GM11168 (cell line): ENCODE data around the gene PIGR.

ENCODE experiments used
- in situ Hi-C: fragments of 300-500 bp; cut with MboI; formaldehyde crosslinking; loops from one replicate; pipeline ENCODE4 v1.12.0; 2022; ENCODE audit warnings: low sequenced_read_pairs; ENCODE audit not compliant: unreplicated experiment

Gene PIGR

DNA sequence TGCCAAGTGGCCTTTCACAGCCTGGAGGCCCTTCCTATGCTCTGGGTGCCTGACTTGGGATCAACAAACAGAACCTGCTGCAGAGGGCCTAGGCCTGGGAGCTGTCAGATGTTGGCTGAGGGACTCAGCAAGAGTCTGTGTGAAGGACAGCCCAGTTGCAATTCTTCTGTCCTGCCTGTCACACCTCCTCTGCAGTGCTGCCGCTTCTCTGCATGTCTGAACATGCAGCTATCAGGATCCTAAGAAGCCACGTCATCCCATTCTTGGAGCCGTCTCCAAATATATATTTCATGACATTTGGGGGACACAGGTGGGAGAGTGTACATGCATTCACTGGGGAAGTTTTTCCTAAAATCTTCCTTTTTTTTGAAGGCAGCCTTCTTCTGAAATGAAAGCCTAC is 15.4 kb upstream of the PIGR start:
- in situ Hi-C loops, result no loop called here

DNA sequence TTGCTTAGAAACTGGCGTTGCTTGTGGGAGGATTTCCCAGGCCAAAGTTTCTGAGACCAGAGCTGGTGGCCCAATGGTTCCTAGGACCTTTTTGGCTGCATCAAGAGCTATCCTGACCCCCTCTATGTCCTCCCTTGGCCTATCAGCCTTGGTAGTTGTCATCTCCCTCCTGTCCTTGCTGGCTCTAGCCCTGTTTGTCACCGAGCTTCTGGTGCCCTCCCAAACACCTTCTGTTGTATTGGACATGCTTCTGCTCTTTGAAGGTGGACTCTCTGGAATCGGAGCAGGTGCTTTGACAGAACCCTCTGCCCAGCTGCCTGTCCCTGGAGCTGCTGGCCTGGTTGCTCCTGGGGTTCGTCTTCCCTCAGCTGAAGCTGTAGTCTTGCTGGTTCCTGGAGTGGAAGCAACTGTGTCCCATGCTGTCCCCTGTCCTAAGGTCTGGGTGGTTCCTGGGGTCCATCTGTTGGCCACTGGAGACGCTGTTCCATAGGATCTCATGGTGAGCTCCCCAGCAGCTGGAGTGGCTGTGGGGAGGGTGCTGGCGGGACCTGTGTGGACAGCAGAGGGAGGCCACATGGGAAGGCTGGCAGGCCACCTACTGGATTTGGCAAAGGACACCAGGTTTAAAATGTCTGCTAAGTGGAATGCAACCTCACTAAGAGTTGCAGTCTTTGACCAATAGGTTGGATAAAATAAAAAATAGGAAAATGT is 14.6 kb upstream of the PIGR start:
- in situ Hi-C loops, result no loop called here

DNA sequence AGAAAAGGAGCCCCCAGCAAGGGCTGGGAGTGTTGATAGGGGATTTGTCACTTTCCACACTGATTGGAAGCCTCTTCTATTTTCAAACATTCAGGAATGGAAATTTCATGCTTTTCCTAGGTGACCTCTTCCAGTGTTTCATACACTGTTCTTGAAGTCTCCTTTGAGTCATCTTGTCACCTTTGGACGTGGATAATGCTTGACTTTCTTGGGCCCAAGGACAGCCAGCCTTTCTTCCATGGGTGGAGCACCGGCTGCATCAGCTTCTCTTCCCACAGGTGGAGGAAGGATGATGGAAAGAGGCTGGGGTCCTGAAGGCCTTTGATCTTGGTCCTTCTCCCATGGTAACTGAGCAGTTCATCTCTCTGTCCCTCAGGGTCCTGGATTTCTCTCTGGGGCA is 11.9 kb upstream of the PIGR start:
- in situ Hi-C loops, result no loop called here

DNA sequence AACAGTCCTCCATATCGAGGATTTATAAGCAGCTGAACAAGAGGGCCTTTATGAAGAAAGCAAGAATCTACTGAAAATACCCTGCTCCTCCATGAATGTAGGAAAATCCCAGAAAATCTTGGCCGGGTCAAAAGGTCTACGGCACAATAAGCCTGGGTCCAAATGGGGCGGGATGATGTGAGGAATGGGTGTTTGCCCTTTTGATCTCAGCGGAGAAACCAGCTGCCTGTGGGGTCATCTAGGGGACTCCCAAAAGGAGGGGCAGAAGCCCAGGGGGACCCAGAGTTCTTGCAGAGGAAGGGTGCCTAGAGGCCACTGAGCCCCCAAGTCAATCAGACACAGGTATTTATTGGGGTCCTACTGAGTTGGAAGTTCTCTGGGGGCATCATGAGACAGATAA is 11.4 kb upstream of the PIGR start:
- in situ Hi-C loops, result no loop called here

DNA sequence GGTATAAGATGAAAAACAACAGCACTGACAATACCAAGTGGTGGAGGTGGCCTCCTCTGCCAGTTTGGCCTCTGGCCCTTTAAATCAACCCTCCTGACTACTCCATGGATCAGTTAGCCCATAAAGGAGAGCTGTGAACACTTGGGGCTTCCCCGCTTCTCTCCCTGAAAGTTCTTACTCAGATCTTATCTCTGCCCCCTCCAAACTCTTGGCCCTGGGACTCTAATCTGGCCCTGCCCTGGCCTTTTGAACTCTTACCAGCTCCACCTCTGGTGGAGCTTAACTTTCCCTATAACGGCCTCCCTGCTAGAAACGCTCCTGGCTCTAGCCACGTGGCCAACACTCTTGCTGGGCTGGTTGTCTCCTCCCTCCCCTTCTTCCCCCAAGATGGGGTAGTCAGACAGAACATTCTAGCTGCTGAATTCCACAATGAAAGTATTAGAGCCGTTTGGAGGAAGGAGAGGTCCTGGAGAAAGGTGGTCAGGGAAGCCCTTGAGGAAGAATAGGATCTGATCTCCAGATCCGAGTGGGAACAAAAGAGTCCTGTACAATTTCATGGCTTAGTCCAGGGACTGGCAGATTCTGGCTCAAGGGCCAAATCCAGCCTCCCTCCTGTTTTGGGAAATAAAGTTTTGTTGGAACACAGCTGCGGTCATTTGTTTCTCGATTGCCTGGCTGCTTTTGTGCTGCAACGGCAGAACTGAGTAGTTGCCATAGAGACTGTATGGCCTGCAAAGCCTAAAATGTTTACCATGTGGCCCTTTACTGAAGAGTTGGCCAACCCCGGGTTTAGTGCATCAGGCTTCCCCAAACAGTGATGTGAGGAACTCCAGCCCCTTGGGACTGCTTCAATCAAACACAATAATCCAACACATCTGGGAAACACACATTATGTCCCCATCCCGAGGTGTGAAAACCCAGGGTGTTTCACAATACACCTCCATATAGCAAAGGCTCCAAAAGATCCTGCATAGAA is 9.5 kb upstream of the PIGR start:
- in situ Hi-C loops, result no loop called here

DNA sequence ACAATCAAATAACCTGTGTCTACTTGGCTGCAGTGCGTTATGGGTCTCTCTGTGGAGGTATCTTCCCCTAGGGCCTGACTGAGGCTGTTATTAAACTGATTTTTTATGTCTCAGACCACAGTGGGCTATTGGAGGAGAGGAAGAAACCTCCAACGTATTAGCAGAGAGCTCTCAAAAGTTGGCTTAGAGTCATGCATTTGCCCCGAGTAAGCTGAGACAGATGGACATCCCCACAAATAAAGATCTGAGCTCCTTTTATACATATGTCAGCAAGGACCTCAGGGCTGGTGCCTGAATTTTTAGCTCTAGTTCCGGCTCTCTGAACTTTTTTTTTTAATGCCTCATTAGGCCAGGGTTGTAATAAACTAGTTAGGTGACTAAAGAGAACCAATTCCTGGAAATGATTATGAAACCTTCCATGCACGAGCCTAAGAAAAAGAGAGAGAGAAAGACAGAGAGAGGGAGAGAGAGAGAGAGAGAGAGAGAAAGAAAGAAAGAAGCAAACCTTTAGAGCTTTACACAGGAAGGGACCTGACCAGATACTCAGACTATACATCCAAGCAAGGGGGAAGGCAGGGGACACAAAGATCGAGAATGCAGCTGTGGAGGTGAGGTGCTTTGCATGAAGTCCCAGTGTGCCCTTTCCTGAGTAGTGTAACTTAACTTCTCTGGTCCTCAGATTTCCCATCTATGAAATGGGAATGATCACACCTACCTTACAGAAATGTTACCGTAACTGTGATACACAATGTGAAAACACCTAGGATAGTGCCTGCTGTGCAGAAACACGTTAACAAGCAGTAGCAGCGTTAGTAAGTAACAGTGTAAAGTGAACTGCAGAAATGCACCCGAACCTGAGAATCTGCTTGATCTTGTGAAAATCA is 8.4 kb upstream of the PIGR start:
- in situ Hi-C loops, result no loop called here

DNA sequence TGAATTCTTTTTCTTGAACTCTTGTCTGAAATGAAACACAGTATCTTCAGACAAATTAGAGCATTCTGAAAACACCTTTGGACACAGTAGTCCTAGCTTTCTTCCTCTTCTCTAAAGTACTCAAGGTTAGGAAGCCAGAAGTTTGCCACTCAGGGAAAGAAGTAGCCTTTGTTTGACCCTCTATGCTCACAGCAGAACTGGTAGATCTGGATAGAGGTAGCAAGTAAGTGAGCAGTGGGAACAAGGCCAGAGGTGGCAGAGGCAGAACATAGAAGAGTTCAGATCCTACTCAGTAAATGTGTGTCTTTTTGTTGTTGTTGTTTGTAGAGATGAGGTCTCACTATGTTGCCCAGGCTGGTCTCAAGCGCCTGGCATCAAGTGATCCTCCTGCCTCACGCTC is 7.4 kb upstream of the PIGR start:
- in situ Hi-C loops, result no loop called here

DNA sequence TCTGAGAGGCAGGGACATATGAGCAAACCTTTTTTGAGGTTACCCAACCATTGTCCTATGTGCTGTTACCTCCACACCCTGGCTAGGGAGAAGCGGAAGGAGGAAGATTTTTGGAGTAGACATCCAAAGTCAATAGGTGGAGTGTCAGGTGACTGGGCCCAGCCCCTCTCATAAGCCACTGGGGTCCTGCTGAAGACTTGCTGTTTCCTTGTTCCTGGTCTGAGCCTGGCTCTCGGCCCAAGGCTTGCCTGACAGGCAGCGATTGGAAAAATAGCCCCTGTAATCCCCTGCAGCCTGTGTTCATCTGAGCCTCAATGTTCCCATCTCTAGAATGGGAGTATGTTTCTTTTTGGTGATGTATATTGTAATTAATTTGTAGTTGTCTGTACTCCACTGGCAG is 6.9 kb upstream of the PIGR start:
- in situ Hi-C loops, result no loop called here

DNA sequence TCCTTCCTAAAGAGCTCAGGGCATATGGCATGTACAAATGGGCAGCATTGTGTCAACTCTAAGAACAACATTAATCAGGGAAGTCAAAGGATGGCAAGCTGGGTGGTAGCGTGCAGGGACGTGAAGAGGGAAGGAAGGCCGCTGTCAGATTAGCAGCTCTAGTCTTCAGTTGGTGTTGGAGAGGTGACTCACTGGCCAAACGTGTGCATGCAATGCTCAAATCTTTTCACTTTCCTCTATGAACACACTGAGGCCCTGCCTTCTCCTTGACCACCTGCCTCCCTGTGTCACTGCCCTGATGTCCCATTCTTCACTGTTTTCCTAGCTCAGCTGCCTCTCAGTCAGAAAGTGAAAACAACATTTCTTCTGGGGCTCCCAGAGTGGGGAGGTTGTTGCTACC is 5.9 kb upstream of the PIGR start:
- in situ Hi-C loops, result no loop called here

DNA sequence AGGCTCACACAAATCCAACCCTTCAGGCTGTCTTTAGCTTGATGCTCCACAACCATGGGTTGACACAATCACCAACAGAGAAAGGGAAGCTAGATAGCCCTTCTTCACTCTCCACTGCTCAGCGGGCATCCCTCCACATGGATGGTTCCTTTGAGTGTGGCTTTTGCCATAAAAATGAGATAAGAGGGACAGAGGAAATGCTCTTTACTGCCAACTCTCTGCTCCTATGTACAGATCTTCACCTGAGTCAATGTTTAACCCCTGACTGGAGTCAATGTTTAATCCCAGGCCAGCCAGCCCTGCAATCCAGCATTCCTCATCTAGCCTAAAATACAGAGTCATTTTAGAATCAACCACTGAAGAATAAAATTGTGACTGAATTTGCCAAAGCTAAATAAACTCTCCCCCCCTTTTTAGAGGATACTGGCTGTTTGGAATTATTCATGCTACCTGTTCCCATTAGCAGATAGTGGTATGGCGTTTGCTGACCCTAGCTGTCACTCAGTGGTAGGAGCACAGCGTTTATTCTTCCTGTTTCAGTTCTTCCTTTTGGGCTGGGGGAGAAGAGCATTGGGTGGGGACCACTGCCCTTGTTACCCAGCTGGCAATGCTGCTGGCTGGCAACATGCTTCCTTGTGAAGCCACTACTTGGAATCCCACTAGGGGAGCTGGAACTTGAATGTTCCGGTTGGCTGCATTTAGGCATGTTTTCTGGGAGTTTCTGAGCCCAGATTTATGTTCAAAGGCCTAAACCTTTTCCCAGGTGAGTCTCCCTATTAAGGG is 5.2 kb upstream of the PIGR start:
- in situ Hi-C loops, result no loop called here

DNA sequence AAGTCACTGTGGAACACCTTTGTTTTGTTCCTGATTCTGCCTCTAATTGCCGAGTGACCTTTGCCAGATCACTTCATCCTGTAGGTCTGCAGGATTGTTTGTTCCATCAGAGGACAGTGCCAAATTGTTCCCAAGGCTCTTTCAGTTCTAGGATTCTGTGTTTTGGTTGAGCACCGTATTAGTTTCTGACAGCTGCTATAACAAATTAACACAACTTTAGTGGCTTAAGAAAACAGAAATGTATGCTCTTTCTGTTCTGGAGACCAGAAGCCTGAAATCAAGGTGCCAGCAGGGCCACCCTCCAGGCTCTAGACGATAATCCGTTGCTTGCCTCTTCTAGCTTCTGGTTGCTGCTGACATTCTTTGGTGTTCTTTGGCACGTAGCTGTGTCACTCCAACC is 3.4 kb upstream of the PIGR start:
- in situ Hi-C loops, result no loop called here

DNA sequence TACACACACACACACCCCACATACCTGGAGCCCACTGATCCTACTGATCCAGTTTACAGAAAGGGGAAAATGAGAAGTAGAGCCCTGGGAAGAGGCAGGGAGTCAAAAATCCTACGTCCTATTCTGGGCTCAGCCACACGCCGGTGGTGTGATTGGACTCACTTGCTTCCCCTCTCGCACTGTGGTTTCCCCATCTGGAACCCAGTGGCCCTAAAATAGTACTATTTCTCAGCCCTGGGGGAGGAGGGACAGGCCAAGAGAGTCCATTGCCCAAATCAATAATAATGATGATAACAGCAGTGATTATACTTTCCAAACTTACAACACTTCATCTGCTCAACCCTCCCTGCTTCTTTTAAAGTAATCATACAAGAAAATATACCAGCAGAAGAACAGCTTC is 2.9 kb upstream of the PIGR start:
- in situ Hi-C loops, result no loop called here

DNA sequence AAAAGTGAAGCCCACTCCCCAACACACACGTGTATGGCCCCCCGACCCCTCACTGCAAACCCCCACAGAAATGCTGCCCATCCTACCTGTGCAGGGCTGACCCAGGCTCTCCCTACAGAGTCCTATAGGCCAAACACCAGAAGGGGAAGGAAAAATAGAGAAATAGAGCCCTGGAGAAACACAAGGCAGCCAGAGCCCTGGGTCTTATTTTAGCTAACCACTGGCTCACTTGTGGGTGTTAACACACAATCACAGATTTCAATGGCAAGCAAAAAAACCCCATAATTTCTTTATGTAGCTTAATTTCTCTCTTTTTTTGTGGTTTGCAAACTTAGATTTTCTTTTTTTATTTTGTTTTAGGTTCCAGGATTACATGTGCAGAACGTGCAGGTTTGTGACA is 989 bp upstream of the PIGR start:
- in situ Hi-C loops, result no loop called here

DNA sequence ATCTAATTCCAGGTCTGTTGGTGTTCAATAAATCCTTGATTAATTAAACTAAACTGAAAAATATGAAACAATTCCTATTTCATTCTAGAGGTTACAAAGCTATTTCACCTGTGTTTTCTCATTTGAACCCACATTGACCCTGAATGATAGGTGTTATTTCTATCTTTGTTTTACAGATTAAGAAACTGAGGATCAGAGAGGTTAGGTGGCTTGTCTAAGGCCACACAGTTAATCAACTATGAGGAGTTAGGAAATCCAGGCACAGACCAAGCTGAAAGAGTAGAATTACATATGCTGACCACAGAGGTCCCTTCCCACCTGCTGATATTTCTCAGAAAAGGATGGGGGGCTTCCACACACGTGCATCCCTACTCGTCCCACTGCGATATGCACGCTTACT is 487 bp downstream of the PIGR start:
- in situ Hi-C loops, result no loop called here

DNA sequence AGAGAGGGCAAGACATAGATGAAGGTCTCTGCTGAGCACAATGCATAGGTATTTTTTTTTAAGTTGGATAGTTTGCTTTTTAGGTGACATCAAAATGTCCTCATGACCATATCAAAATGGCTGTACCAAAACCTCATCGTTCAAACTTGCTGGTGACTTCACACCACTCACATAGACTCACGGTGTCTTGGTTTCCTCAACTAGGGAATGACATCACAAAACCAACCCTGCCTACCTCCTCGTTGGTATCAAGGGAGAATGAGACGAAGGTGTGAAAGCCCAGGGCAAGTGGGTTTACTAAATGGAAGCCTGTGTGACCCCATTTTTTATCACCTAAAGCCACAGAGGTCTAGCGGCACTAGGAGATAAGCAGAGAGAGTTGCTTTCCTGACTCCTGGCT is 1.6 kb downstream of the PIGR start:
- in situ Hi-C loops, result no loop called here

DNA sequence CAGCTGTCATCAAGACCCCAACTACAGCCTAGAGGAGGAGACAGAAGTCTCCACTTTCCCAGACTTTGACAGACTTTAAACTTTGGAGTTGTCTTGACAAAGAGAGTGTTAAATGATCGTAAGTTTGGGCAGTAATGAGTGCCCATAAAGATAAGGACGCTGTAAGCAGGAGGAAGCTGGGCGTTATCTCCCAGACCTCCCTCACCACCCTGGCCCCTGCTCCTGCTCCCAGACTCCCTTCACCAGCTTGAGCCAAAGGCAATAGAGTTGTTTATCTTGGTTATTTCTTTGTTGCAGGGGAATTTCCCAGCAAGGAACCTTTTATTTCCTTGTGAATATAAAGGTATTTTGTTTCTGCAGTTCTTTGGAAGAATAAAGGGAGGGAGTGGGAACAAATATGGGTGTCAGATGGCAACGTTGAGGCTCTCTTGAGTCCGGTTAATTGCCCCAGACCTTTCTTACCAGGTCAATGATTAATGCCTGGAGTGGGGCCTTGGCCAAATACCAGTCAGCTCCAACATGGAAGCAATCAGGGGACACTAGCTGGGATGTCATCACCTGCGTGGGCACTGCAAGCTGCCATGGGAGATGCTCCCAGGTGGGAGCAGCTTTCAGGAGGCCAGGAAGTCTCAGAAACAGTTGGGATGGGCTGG is 4.4 kb downstream of the PIGR start:
- in situ Hi-C loops, result no loop called here

DNA sequence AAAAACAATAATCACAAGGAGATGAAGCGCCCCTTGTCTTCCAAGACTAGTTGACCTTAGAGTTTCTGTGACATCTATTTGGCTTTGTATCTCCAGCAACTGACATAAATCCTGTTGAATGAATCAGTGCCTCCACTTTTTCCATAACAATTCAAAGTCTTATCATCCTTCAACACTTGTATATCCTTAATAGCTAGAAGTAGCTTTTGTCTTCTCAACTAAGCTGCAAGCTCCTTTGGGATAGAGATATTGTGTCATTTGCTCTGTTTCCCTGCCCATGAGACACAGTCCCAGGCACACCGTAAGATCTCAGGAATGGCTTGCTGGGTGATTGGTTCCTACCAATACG is 5.7 kb downstream of the PIGR start:
- in situ Hi-C loops, result no loop called here

DNA sequence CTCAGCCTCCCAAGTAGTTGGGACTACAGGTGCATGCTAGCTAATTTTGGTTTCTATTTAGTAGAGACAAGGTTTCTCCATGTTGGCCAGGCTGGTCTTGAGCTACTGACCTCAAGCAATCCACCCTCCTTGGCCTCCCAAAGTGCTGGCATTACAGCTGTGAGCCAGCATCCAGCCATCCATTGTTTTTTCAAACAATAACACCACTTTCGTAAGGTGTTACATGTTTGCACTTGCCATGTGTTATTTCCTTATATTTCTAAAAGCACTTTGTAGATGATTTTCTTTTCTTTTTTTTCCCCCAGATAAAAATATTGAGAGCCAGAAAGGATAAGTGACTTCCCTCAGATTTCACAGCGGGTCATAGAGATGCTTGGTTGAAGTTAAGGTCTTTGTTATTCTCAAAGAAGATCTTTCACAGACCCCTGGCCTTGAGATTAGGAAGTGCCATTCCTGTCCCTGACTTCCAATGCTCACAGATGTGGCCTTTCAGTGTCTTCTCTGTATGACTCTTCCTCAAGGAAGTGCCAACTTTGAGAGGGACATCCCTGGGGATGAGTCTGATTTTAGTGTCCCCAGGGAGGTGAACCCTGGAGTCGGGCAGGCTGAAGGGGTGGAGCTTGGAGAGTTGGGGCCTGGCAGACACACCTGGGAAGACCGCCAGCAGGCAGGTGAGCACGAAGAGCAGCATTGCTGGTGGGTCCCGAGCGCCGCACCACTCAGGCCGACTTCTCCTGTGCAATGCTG is 6.3 kb downstream of the PIGR start:
- in situ Hi-C loops, result no loop called here

DNA sequence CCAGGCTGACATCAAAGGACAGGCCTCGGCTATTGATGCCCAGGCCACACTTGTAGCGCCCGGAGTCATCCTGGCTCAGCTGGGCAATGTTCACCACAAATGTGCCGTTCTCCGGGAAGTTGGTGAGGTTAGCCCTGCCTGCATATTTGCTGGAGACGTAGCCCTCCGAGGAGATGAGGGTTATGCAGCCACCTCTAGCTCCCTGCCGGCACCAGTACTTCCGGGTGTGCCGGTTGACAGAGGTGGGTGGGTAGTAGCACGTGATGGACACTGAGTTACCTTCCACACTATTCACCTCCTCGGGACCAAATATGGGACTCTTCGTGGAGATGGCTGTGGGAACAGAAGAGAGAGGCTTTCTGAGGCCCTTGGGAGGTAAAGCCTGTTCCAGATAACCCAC is 7.1 kb downstream of the PIGR start:
- in situ Hi-C loops, result no loop called here
